ENCODE results near the gene MGST2.
"Not testable (repeated sequence)": the region's sequence is repeated elsewhere in the genome, so short reads cannot be mapped to it uniquely, and the experiment has no call there.

MGST2 gene

DNA sequence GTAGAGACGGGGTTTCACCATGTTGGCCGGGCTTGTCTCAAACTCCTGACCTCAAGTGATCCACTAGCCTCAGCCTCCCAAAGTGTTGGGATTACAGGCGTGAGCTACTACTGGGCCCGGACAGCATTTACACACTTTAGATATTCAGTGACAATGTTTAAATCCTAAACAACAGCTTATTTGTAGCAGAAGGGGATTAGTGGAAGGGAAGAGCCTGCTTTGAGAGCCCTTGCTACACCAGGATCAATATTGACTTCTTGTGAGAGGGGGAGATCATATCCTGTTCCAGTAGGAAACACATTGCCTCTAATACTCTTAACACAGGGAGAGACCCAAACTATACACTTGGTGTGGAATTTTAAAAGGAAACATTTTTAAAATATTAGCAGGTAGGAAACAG lies 7.1 kb downstream of the MGST2 start:
- no peak for DNase-seq

DNA sequence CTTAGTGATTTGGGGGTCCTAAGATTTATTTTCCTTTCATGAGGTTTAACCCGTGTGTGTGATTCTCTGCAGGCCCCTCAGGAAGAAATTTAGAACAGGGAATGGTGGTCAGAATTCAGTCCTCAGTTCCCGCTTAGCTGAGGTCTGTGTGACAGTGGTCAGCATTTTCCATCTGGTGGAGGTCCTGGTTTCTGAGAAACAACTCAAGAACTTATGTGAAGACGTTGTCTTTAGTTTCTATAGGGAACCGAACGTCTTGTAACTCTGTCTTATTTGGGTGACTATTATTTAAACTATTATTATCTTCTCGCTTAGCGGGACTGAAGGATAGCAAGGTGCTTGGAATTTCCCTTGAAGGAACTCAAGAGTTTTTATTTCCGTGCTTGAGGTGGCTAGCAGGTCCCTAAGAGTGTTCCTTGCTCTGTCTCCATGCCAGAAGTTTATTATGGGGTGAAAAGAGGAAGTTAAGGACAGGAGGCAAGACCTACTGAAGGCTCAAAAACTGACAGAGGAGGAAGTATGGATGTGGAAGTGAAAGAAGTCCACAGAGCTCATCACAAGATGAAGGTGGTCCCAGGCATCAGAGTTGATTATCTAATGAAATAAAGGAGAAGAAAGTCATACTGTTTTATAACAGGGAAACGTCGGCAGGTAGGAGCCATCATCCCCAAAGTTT lies 9.4 kb downstream of the MGST2 start:
- DNase-seq = no peak

DNA sequence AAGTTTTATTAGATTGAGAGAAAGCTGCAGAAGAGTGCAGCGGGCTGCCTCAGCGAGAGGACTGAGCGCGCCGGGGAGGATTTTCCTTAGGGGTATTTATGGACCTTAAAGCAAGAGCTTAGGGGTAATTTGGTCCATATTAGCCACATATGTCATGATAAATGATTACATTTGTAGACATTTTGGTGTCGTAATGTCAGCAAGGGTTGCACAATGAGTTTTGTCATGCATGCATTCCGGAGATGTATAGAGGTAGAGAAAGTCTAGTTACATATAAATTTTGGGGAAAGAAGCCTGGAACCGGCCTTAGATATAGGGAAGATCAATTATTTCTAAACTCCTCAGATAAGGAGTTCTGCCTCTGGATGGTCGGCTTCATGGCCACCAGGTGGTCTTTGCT lies 10.0 kb downstream of the MGST2 start:
- DNase-seq = no peak

DNA sequence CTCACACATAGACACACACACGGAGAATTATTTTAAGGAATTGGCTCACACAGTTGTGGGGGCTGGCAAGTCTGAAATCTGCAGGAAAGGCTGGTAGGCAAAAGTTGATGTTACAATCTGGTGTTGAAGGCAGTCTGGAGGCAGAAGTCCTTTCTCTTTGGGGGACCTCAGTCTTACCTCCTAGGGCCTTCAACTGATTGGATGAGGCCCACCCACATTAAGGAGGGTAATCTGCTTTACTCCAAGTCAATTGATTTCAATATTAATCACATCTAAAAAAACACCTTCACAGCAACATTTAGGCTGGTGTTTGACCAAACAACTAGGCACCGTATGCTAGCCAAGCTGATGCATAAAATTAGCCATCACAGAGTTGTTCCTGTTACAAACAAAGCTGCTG lies 10.7 kb downstream of the MGST2 start:
- no peak for DNase-seq

DNA sequence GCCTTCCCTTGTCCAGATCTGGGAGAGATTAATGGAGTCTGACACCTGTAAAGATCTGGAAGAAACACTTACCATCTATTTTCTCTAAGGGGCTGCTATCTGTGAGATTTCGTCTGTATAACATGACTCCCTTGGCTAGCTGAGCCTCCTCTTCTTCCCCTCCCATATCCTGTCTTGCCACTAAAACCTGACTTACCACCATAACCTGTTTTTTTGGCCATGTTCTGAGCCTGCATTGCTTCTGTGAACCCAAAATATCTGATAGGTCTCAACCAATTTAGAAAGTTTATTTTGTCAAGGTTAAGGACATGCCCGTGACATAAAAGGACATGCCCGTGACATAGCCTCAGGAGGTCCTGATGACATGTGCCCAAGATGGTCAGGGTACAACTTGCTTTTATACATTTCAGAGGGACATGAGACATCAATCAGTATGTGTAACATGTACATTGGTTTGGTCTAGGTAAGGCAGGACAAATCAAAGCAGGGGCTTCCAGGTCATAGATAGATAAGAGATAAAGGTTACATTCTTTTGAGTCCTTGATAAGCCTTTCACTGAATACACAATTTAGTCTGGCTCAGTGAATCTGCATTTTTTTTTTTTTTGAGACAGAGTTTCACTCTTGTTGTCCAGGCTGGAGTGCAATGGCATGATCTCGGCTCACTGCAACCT lies 11.4 kb downstream of the MGST2 start:
- no peak for DNase-seq

DNA sequence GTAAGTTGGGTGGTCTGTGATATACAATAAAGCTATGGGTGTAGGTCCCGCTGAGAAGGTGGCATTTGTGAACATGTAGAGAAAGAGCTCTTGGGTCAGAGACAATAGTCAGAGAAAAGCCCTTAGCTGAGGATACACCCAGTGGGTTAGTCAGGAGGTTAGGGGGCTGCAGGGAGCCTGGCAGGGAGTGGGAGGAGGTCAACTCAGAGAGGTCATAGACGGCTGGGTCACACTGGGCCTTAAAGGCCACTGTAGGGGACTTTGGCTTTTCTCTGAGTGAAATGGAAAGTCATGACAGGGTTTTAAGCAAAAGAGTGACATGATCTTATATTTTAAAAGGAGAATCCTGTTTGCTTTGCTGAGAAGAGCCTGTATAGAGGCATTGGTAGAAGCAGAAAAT lies 16.7 kb downstream of the MGST2 start:
- no peak for DNase-seq

DNA sequence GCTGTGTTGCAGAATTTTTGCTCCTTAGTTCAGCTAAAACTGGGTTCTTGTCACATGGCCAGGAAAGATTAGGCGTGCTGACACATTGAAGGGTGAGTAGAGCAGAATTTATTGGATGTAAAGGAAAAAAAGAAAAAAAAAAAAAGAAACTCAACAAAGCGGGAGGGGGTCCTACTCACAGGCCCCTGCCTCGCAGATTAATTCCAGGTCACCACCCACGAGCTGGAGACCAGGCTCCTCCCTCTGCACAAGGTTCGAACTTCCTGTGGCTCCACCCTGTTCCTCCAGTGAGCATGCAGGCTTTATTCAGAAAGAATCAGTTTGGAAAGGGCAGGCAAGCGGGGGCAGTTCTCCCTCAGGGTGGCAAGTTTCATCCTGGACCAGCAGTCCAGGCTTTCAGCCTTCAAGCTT lies 17.1 kb downstream of the MGST2 start:
- DNase-seq = no peak

DNA sequence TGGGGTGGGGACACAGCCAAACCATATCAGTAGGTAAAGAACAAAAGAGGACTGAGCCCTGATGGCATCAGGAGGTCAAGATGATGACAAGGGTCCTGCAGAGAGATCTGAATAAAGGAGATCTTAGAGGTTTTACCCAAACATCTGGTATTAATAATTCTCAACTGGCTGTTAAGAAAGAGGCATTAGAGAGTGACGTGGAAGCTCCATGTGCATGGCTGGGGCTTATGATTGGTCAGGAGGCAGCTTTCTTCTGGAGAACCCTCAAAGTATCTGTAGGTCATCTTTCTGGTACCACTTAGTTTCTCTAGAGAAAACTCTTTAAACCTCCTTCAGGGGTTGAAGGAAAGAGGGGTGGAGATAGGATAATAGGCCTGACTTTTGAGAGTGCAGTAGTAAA lies 18.7 kb downstream of the MGST2 start:
- DNase-seq = no peak

DNA sequence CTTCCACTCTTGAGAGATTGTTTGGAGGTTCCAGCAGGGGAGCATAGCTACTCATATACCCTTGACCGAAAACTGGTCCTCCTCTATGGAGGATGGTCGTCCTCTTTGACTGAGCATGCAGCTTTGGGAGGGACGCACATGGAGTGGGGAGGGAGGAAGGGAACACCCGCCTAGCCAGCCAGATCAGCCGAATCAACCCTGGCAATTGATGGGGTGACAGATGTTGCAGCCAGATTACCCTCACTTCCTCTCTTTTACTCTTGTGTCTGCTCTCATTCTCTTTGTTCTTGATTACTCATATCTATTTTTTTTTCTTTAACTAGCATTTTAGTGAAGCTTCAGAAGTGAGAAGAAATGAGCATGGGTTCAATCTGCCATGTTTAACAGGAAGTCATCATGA lies 19.6 kb downstream of the MGST2 start:
- DNase-seq = no peak

DNA sequence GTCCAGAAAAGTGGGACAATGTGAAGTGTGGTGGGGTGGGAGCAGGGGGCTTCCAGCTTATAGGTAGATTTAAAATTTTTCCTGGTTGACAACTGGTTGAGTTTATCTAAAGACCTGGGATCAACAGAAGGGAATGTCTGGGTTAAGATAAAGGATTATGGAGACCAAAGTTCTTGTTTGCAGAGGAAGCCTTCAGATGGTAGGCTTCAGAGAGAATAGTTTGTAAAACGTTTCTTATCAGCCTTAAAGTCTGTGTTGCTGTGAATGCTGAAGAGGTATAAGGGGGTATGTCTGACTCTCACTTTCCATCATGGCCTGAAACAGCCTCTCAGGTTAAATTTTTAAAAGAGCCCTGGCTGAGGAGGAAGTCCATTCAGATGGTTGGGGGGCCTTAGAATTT lies 20.5 kb downstream of the MGST2 start:
- no peak for DNase-seq

DNA sequence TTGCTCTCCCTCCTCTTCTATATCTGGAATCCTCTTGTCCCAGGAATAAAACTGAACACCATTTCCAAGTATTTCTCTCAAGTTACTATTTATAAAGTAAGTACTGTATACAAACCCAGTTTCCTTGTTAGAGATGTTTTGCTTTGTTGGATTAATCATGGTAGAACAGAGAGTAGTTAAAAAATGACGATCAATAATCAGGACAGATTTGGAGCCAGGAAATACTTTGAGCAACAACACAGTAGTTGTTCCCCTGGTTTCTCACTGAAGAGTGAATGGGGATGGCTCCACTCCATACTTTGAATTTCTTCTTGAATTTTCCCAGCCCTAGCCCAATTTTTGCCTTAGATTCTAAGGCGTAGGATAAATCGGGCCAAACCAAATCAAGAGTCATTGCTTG lies 21.4 kb downstream of the MGST2 start:
- DNase-seq = no peak

DNA sequence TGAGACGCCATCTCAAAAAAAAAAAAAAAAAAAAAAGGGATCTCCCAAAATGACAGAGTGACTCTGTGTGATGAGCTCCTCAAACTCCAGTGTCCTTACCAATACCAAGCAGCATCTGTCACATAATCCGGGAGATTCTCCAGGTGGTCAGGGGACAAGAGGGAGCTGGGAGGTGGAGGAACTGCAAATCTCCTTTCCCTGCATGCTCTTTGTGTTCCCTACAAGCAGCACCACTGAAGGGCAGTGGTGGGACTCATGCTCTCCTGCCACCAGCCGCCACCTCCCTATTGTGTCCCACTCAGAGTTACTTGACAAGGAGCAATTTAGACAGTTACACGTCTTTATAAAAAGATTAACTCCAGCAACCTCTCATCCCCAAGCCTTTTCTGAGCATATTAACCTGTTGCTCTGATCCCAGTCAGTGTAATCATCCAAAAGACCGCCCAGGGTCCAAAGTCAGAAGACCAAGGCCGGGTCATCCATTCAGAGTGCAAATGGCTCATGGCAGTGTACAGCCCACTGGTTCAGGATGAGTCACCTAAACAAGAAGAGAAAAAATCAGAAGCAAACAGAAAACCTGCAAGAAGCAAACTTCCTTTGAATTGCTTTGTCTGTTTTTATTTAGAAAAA lies 23.6 kb downstream of the MGST2 start:
- DNase-seq = no peak

DNA sequence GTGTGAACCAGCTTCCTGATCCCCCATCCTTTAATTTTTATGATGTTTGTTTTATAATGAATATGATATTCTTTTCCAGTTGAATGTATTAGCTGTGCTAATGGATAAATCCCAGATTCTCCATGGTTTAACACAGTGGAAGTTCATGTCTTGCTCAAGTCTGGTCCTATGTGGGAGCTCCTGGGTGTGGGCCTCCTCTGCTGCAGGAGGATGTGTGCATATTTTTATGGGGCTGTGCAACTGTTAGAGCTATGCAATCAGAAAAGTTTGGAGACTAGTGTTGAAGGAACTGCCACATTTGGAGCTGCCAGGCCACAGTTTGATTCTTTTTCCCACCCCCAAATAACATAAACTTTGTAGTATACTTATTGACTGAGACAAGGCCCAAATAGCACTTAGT lies 24.8 kb downstream of the MGST2 start:
- DNase-seq = no peak

DNA sequence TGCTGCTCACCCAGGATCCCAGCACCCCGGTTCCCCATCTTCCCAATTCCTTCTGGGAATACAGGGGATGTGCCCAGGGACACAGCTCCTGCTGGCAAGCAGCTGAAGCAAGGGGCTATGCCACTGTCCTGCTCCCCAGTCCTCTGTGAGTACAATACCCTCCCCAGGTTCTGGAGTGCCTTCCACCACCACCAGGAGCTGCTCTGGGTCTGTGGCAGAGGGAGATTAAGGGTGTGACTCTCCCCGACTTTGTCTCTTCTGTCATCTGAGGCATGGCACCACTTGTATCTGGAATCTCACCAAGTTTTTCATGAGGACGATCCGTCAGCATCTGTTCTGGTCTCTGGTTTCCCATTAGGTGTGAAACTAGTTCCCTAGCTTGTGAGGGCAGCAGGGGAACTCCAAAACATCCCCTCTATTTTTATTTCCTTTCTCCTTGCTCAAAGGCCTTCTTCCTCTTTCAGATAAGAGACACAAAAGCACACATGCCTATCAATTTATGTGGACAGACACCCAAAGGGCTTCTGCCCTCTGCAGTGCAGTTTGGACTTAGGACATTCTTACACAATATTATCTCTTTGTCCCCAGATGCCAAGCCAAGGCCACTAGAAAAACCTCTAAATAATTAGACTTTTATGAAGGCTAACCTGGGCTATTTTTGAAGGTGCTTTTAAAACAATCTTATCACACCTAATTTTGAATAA lies 26.8 kb downstream of the MGST2 start:
- no peak for DNase-seq

DNA sequence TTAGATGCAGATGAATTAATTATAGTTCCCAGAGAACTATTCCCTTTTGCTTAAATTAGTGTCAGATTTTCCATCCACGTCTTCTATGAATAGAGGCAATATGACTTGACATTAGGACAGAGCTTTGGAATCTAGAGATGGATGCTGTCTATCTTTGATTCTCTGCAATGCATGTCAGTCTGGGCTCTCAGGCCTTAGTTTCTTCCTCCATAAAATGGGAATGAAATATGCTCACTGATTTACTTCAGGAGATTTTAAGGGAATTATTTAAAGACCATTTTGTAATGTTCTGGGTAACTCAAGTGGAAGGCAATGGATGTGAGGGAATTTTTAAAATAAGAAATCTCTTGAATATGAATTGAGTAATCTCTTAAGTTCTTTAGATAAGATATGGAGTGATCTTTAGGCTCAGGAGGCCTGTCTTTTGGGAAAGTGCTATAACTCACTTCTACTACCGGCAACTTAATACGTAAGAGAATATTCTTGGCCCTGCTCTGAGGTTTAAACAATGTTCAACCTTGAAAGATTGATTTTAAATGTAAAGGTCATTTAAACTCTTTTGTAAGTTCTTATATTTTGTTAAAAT lies 29.0 kb downstream of the MGST2 start:
- no peak for DNase-seq

DNA sequence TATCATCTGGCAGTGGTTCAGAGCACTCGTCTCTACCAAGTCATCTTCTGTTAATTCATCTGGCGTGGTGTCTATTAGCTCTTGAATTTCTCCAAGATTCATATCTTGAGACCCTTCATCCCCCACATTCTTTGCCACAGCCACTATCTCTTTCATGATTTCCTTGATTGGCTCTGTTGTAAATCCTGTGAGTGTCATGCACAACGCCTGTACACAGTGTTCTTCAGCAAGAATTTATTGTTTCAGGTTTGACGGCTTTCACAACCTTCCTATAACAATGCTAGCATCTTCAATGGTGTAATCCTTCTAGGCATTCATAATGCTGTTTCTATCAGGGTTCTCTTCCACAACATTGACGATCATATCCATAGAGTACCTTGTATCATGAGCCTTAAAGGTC lies 30.9 kb downstream of the MGST2 start:
- no peak for DNase-seq

DNA sequence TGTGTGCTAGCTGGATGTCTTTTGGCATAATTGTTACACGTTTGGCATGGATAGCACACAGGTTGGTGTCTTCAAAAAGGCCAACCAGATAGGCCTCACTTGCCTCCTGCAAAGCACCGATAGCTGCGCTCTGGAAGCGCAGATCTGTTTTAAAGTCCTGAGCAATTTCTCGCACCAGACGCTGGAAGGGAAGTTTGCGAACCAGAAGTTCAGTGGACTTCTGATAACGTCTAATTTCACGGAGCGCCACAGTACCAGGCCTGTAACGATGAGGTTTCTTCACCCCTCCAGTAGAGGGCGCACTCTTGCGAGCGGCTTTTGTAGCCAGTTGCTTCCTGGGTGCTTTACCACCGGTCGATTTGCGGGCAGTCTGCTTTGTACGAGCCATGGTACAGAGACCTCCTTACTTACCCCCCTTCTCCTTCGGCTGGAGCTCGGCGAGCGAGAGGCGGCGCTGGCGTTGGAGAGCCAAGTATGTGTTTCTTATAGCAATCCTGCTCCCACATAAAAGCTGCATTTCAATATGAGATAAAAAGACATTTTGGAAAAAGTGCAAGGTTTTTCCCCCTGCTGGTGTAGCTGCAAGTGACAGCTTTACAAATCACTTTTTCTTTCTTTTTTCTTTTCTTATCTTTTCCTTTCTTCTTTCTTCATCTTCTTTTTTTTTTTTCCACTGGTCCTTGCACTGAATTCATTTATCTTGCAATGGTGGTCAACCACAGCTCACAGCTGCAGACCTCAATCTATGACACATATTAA lies 32.7 kb downstream of the MGST2 start:
- DNase-seq = not testable (repeated sequence)

DNA sequence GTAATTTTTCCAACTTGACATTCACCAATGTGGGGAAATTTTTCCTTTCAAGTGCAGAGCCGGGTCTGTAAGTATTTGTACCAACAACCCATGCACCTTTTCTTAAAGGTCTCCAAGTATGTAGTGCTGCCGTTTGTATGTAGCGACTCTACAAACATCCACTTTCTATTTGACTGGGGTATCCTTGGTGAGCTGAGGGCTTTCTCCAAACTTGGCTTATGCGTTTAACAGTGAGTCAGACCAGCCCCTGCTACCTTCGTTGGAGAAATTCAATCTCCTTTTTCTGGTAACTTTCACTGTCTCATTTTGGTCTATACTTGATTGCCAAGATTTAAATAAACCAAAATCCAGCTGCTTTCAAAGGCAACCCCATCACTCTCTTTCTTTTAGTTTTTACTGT lies 34.9 kb downstream of the MGST2 start:
- no peak for DNase-seq

DNA sequence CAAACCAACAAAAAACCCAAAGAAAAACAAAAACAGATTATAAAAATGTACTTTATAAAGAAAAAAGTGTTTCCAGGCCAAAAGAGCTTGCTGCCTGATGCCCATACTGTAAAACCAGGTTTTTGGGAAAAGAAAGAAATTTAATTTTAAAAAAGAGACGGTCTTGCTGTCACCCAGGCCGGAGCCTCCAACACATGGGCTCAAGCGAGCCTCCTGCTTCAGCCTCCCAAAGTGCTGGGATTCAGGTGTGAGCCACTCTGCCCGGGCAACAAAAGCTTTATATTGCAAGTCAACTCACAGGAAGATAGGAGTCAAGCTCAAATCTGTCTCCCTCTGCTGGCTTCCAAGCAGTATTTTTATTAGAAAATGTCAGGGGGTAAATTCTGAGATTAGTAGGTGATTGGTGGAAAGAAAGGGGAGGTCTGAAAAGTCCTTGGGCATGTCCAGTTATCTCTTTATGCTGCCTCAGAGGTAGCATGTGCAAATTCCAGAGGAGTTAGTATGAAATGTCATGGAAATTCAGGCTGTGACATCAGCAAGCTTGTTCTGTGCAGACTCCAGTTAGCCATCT lies 39.4 kb downstream of the MGST2 start:
- no peak for DNase-seq

DNA sequence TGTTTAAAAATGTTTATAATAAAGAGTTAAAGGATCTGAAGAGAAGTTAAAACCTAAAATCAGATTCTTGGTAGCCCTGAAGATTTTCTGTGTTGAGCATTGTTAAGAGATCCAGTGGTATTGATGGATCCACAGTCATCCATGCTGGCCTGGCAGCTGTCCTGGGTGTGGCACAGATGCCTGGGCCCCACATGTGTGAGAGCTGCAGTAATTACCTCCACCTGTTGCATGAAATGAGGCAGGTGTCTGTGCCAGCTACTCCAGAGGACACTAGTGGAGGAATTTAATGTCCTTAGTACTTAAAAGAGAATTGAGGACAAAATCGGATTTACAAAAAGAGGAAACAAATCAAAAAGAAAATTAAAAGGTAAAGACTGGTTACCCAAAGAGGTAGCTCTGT lies 44.0 kb downstream of the MGST2 start:
- no peak for DNase-seq

DNA sequence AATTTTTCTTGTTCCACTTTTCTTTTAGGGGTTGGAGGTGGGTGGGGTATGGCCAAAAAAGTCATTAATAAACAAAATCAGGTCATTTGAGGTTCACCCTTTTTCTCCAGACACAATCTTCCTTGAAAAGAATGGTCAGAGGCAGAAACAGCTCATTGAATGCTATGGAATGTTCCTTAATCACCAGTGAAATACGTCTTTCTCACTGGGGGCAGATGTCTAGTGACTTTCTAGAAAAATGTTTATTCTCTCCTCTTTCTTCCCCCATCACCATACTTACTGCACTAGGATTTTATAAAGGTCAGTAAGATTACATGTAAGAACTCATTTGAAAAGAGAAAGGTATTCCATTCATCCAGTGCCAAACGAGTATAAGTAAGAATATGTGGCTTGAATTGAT lies 44.5 kb downstream of the MGST2 start:
- DNase-seq = no peak

DNA sequence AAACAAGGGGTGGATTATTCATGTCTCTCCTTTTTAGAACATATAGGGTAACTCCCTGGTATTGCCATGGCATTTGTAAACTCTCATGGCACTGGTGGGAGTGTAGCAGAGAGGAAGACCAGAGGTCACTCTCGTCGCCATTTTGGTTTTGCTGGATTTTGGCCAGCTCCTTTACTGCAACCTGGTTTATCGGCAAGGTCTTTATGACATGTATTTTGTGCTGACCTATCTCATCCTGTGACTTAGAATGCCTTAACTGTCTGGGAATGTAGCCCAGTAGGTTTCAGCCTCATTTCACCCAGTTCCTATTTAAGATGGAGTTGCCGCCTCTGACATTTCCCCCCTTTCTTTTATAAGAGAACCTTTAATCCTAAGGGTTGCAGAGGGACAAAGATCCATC lies 45.8 kb downstream of the MGST2 start:
- peak; percentile 43 for DNase-seq

Measured in NCI-H226 (cell line).